Measurements from ENCODE around the gene GSE1. TPM values are rescaled to one million over a fixed set of nuclear protein-coding genes. Genes with fewer than 3 reads are reported as not detected.

GSE1 gene
- total and polyA plus RNA-seq, 9 of the 15 experiments (the other 6 are each of a cell fraction or from before 2014, with no cell fraction given) = 12.2 to 244 (median 57.9) TPM

DNA sequence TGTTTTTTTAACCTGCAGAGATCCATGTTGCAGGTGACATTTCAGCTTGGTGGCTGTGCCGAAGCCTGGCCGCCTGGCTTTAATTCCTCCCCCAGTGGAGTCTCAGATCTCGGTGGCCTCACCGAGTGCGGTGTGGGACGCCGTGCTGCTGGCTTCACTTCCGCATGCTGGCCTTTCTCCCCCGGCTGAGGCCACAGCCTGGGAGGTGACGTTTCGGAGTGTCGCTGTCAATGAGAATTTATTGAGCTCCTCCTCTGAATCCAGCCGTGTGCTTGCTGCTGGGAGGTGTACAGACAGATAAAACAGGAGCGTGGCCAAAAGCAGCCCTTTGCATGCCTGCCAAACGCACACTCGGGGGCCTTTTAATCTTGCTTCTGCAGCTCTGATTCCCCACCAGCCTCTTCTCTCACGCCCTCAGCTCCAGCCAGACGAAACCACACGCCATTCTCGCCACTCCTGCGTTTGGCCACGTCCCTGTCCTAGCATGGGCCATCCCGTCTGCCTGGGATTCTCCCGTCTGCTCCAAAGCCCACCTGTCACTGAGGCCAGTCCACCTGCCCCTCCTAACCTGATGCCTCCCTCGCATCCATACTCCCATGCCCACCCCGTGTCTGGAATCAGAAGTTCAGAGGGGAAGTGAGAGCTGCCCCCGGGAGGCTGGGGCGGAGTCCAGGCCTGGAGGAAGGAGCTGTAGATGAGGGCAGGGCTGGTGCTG lies 3.6 kb downstream of the GSE1 start (continued):
- peak; percentile 75 for TF ChIP-seq JUND (IDR thresholded peaks at IDR 0.05; ENCODE audit: borderline replicate concordance, low read depth, low read length)
- no peak; the same call in 2 of the 3 replicates for TF ChIP-seq JUND (tag; IDR thresholded peaks at IDR 0.05; ENCODE audit: borderline replicate concordance, low read depth, low read length)
- TF ChIP-seq TEAD4 (IDR thresholded peaks at IDR 0.05; ENCODE audit: low read length) = peak; percentile 73
- TF ChIP-seq TEAD4 (CRISPR knock-in tag; IDR thresholded peaks at IDR 0.05; ENCODE audit: borderline replicate concordance) = no peak
- peak; percentile 84 for TF ChIP-seq SAP30 (IDR thresholded peaks at IDR 0.05; ENCODE audit: borderline replicate concordance, insufficient read depth, low read depth, low read length, poor library complexity, severe bottlenecking)
- TF ChIP-seq L3MBTL2 (IDR thresholded peaks at IDR 0.05) = peak; percentile 47
- TF ChIP-seq NFIC (IDR thresholded peaks at IDR 0.05) = peak; percentile 80
- TF ChIP-seq, protein P1, sequence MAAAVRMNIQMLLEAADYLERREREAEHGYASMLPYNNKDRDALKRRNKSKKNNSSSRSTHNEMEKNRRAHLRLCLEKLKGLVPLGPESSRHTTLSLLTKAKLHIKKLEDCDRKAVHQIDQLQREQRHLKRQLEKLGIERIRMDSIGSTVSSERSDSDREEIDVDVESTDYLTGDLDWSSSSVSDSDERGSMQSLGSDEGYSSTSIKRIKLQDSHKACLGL (CRISPR knock-in tag; IDR thresholded peaks at IDR 0.05; ENCODE audit: borderline replicate concordance, poor library complexity, severe bottlenecking) = peak; percentile 29
- TF ChIP-seq CBX3 (IDR thresholded peaks at IDR 0.05; ENCODE audit: borderline replicate concordance in 1 of 2, low read length in 2 of 2) = peak in 1 of 2 experiments; percentile 47; a peak in 1 of 3 replicates
- TF ChIP-seq ATF1 (CRISPR knock-in tag; IDR thresholded peaks at IDR 0.05) = no peak
- TF ChIP-seq ATF1 (tag; IDR thresholded peaks at IDR 0.05) = peak; percentile 78
- 0 out of 2 replicates have a peak, but pooled peaks have one; percentile 12 for TF ChIP-seq GABPB1 (CRISPR knock-in tag; IDR thresholded peaks at IDR 0.05)
- 0 out of 2 replicates have a peak, but pooled peaks have one; percentile 12 for TF ChIP-seq ZNF592 (IDR thresholded peaks at IDR 0.05)
- 0 out of 2 replicates have a peak, but pooled peaks have one; percentile 31 for TF ChIP-seq ZBTB7A (IDR thresholded peaks at IDR 0.05; ENCODE audit: borderline replicate concordance, control insufficient read depth, low read depth, low read length)
- peak; percentile 58 for TF ChIP-seq RBM22 (IDR thresholded peaks at IDR 0.05; ENCODE audit: low read depth, low read length, poor library complexity, severe bottlenecking)
- peak; percentile 22 to 28; a peak in 2 of 4 replicates for TF ChIP-seq FOXK2 (conservative IDR thresholded peaks at IDR 0.05 in 1 of 2, IDR thresholded peaks at IDR 0.05 in 1 of 2; ENCODE audit: low read depth in 2 of 2)
- 0 out of 2 replicates have a peak, but pooled peaks have one; percentile 15 for TF ChIP-seq CHD2 (IDR thresholded peaks at IDR 0.05; ENCODE audit: low read depth, low read length)
- peak; percentile 69; the same call in 1 of the 2 replicates for TF ChIP-seq ZBTB2 (IDR thresholded peaks at IDR 0.05)
- TF ChIP-seq BCOR (IDR thresholded peaks at IDR 0.05) = peak; percentile 57; the same call in 1 of the 2 replicates
- TF ChIP-seq MBD2 (IDR thresholded peaks at IDR 0.05; ENCODE audit: borderline replicate concordance, low read depth) = peak; percentile 51
- no peak for TF ChIP-seq DACH1 (IDR thresholded peaks at IDR 0.05; ENCODE audit: partially characterized antibody)
